ENCODE results near the gene CCSER2. TPM values are rescaled to one million over a fixed set of nuclear protein-coding genes. Genes with fewer than 3 reads are reported as not detected.
"Not testable (repeated sequence)": the region's sequence is repeated elsewhere in the genome, so short reads cannot be mapped to it uniquely, and the experiment has no call there.

CCSER2 gene, protein sequence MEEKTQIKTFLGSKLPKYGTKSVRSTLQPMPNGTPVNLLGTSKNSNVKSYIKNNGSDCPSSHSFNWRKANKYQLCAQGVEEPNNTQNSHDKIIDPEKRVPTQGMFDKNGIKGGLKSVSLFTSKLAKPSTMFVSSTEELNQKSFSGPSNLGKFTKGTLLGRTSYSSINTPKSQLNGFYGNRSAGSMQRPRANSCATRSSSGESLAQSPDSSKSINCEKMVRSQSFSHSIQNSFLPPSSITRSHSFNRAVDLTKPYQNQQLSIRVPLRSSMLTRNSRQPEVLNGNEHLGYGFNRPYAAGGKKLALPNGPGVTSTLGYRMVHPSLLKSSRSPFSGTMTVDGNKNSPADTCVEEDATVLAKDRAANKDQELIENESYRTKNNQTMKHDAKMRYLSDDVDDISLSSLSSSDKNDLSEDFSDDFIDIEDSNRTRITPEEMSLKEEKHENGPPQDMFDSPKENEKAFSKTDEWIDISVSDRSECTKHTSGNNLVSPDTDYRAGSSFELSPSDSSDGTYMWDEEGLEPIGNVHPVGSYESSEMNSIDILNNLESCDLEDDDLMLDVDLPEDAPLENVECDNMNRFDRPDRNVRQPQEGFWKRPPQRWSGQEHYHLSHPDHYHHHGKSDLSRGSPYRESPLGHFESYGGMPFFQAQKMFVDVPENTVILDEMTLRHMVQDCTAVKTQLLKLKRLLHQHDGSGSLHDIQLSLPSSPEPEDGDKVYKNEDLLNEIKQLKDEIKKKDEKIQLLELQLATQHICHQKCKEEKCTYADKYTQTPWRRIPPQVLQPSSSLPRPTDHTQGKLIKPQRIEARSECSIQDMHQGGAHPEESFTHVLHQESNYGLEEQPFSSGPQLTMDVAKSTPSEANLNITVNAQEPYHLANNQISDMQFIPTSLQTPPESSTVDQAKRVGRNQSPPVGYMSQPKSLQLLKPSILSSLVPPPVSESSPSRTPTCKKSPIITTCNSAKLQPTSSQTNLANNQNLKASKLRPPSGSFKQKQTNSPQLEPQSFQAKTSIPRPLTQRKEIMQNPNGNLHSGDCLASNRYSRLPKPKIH
- 75.4 TPM for total RNA-seq

DNA sequence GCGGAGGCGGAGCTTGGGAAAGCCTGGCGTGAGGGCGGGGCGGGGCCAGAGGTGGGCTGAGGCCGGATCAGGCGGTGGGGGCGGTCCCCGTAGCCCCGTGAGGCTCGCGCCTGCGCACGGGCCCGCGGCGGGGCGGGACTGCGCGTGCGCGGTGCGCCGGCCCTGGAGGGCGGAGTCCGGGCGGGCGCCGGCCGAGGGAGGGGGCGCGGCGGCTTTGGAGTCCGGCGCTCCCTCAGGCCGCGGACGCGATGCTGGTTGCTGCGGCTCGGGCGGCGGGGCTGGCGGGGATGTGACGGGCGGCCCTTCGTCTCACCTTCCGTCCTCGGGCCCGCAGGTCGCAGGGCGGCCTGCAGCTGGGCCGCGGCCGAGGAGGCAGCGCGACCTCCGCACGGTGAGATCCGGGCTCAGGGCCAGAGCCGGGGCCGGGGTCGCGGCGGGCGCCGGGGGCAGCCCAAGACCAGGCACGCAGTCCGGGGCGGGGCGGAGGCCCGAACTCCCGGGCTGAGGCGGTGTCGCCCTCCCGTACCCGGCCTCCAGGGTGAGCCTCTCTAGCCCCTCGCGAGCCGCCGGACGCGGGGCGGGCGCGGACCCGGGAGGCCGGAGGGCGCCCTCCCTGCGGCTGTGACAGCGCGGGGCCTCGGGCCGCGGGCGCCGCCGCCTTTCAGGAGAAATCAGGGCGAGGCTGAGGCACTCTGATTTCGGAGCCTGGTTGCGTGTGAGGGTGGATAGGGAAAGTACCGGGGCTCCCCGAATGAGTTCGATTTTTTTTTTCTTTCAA, at the start of gene CCSER2:
TSS of gene CCSER2 (plus strand) at position 172 of the 778 bp plus-strand sequence. CDS start 42,464 bp downstream, outside the sequence.
- DNase-seq (ENCODE audit: low spot score) = peak; percentile 98

DNA sequence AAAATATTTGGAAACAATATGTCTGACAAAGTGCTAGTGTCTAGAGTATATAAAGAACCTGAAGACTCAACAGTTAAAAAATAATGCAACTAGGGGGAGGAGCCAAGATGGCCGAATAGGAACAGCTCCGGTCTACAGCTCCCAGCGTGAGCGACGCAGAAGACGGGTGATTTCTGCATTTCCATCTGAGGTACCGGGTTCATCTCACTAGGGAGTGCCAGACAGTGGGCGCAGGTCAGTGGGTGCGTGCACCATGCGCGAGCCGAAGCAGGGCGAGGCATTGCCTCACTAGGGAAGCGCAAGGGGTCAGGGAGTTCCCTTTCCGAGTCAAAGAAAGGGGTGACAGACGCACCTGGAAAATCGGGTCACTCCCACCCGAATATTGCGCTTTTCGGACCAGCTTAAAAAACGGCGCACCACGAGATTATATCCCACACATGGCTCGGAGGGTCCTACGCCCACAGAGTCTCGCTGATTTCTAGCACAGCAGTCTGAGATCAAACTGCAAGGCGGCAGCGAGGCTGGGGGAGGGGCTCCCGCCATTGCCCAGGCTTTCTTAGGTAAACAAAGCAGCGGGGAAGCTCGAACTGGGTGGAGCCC, 48.4 kb upstream of the CCSER2 start:
- not testable (repeated sequence) for DNase-seq (ENCODE audit: low spot score)

DNA sequence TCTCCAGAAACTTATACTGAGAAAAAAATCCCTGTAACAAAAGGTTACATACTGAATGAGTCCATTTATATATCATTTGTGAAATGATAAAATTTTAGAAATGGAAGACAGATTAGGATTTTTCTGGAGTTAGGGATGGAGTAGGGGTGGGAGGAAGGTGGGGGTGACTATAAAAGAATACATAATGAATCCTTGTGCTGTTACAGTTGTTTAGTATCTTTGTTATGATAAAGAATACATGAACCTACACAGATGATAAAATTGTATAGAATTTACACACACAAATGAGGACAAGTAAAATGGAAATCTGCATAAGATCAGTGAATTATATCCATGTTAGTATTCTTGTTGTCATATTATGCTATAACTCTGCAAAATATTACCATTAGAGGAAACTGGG, 41.7 kb upstream of the CCSER2 start:
- no peak for DNase-seq (ENCODE audit: low spot score)

DNA sequence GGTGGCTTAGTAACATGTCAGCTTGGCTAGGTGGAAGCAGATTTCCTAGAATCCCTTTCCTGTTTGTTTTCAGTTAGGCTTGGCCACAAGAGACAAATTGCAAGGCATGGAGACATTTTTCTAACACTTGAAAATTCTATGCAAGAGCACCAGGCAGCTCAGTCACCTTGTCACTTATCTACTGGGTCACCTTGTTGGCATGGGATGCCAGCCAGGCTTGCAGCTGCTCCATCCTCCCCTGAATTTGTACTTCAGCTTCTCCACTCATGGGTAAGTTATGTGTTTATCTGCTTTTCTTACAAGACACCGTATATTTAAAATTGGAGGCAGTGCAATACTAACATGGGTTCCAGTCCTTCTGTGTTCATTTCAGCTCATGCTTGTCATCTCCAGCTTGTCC, 40.2 kb upstream of the CCSER2 start:
- no peak for DNase-seq (ENCODE audit: low spot score)

DNA sequence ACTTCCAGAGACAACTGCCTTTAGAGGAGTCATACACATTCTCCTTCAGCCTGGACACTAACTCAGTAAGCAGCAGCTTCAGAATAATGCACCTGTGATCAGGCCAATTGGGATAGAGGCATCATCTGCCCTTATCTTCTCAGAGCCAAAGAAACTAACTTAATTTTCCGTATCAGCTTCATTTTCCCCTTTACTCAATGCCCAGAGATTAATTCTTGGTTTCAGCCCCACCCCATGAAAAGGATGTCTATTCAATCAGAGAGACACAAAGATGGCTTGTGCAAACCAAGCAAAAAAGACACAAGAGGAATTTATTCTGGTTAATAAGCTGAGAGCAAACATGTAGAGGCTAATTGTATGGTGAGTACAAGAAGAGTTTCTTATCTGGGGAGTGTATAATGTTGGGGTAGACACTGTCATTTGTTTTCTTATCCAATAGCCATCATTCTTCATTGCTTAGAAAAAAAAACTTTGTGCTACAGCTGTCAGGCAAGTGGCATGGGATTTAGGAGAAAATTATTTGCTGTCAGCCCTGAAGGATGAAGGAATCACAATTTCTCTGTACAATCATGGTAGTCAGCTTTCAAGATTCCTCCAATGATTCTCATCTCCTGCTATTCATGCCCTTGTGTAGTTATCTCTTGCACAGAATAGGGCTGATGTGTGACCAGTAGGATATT, 38.7 kb upstream of the CCSER2 start:
- no peak for DNase-seq (ENCODE audit: low spot score)

DNA sequence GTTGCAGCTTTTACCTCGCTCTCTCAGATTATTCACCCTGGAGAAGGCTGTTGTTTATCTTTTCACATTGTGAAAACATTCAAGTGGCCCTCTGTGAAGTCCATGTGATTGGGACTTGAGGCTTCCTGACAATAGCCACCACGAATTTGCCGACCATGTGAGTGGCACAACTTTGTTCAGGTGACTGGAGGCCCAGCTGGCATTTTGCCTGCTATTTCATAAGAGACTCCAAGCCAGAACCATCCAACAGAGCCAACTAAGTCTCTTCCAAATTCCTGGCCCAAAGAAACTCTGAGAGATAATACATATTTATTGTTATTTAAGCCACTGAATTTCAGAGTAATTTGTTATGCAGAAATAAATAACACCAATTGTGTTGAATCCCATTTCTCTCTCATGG, 38.2 kb upstream of the CCSER2 start:
- DNase-seq (ENCODE audit: low spot score) = no peak

DNA sequence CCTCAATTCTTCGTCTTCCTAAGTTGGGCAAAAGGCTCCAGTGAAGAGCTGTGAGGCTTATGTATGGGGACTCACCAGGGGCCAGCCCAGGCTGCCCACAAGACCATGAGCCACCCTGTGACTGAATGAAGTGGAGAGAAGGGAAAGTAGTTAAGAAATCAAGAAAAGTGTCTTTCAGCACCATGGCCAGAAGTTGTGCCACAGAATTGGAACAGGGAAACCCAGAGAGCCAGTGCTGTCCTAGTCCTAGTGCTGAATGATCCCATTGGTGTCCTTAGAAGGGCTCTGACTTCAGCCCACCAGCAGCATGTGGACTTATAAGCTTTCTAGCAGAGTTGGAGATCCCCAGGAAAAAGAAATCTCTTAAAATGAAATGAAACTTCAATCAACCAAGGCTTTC, 37.0 kb upstream of the CCSER2 start:
- DNase-seq (ENCODE audit: low spot score) = no peak

DNA sequence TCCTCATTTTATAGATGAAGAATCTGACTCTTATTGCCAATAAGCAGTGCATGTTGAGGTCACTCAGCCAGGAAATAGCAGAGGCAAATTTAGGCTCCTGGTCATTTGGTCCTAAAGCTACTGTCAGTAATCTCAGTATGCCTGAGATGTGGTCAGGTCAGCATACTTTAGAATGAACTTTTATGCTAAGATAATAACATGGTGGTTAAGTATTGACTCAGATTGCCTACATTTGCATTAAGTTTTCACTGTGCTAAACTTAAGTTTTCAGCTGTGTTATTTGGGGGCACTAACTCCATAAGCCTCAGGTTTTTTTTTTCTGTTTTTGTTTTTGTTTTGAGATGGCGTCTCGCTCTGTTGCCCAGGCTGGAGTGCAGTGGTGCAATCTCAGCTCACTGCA, 35.9 kb upstream of the CCSER2 start:
- DNase-seq (ENCODE audit: low spot score) = no peak

DNA sequence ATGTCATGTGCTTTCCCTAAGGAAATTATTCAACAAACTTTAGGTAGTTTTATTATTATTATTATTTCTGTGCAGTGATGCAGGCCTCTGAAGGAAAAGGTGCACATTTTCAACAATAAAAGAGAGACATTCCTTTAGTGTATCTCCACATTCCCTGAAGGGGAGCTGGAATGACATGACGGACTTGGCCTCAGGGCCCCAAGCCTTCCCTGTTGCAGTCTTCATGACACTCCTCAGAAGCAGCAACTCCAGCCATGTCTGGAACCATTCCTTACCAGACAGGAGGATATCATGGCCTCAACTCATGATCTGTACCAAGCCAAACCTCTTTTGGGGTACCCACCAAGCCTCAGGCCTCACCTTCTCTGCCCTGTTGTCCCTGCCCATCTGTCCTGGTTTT, 35.2 kb upstream of the CCSER2 start:
- no peak for DNase-seq (ENCODE audit: low spot score)

DNA sequence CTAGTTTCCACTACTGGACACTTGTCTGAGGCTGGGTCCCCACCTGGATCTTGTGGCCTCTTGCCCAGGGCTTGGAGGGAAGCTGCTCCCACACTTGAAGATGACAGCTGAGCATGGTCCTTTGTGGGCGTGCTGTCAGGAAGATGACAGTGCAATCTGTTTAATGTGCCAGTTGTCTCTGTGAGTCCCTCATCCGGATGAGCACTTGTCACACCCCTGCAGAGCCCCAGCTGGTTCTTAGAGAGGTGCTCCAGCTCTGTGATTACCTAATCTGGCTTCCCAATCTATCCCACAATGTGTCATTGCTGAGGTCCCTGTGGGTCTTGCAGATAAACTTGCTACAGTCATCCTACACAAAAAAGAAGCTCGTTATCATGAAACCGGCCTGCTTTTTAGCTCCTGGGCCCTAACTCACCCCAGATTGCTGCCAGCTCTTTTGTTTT, 34.8 kb upstream of the CCSER2 start:
- no peak for DNase-seq (ENCODE audit: low spot score)

DNA sequence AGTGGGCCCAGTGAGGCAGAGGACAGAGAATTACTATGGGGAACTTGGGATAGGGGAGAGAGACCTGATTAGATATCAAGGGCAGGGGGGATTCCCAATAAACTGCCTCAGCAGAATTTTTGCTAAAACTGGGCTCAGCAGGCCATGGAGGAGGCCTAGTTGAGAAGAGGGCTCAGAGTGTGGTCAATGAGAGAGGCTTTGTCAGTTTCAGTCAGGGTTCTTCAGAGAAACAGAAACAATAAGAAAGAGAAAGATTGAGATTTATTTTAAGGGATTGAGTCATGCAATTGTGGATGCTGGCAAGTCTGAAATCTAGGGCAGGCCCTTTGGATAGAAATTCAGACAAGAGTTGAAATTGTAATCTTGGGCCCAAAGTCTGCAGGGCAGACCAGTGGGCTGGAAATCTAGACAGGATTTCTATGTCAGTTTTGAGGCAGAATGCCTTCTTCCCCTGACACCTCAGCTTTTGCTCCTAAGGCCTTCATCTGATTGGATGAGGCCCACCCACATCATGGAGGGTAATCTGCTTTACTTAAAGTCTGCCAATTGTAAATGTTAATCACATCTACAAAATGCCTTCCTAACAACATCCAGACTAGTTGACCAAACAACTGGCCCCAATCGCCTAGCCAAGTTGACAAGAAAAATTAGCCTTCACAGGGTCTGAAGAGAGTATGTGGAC, 33.5 kb upstream of the CCSER2 start:
- DNase-seq (ENCODE audit: low spot score) = no peak

DNA sequence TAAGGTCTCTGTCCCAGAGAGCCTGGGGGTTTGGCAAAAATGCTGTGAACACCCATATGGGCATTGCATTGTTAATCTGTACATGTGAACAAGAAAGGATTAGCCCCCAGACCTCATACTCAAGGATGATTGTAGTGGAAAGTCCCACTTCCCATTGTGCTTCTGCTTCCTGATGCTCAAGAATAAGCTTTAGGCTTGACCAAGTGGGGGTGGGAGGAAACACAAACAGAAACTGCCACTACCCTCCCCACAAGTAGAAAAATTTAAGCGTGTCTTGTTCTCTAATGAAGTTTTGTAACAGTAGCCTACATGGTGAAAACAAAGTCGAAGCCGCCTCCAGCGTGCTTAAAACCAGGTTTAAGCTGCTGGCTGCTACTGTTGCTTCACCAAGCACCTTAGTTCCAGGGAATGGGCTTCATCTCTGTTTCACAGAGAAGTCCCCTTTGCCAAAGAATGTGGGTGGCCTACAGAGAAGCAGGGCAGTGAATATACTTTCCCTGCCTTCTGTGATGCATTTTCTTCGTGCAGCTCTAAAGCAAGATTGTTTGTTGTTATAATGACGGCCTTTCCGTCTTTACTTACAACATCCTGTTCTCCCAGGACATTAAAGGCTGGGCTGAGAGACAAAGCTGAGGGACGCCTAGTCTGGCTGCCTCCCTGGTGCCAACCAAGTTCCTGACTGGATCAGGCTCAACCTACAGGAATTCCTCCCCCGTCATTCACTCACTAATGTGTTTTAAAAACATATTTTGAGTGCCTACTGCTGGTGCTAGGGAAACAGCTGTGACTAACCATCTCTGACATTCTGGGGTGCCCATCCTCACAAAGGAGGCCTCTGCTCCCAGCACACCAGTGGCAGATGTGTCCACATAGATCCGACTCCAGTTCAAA, 32.1 kb upstream of the CCSER2 start:
- no peak for DNase-seq (ENCODE audit: low spot score)

DNA sequence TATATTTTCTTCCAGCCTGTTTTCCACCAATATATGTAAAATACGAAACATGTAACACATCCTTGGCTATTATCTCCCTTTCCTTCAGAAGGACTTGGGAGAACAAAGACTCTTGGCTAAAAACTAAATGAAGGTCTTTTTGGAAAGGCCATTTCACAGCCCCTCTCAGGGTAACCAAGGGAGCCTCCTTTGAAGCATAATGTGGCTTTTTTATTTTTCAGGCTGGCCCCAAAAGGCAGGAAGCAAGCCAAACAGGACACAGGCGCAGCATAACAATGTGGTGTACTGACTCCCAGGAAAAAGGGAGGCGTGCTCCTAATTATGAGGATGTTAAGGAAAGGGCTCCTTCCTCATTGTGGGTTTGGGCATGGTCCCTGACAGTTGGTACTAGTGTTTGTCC, 30.3 kb upstream of the CCSER2 start:
- DNase-seq (ENCODE audit: low spot score) = no peak

DNA sequence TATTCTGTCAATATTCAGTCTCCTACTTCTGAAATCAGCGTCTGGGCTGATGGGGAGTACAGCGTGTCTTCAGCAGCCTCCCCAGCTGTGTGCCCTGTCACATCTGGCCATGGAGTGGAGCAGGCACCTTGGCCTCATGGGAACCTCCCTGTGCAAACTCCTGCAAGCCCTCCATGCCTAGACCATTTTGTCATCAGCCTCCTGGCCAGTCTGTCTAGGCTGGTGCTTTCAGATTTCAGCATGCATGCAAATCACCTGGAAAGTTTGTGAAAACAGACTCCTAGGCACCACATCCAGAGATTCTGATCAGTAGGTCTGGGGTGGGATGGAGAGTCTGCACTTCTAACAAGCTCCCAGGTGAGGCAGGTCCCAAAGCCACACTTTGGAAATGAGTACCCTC, 26.2 kb upstream of the CCSER2 start:
- DNase-seq (ENCODE audit: low spot score) = no peak

DNA sequence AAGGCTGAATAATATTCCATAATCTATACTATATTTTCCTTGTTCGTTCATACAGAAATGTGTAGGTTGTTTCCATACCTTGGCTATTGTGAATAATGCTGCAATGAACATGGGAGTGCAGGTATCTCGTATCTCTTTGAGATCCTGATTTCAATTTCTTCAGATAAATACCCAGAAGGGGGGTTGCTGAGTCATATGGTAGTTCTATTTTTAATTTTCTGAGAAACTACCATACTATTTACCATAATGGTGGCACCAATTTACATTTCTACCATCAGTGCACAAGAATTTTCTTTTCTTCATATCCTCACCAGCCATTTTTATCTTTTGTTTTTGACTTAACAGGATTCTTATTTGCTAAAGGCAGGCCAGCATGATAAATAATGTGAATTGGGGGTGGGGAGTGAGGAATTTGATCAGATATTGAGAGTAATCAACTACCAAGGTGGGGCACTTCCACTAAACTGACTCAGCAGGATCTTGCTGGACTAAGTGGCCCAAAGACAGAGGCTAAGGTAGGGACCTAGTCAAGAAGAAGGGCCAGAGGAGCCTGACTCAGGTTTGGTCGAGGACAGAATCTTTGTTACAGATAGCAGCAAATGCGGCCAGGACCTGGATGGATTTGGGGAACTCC, 21.5 kb upstream of the CCSER2 start:
- no peak for DNase-seq (ENCODE audit: low spot score)

DNA sequence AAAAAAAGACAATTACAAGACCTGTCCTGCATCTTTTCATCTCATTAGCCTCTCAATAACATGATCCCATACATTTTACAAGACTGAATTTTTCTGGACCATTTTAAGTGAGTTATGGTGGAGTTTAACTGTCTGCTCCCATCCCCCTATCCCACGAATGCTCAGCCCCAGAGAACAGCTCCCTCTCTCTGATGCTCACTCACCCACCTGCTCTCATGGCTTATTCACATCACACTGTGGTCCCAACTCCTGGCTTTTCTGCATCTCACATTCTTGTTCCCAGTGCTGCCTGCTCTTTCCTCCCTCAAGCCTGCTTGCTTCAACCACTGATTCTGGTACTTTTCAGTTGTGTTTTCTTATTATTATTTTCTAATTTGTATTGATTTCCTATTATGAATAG, 20.4 kb upstream of the CCSER2 start:
- DNase-seq (ENCODE audit: low spot score) = no peak

DNA sequence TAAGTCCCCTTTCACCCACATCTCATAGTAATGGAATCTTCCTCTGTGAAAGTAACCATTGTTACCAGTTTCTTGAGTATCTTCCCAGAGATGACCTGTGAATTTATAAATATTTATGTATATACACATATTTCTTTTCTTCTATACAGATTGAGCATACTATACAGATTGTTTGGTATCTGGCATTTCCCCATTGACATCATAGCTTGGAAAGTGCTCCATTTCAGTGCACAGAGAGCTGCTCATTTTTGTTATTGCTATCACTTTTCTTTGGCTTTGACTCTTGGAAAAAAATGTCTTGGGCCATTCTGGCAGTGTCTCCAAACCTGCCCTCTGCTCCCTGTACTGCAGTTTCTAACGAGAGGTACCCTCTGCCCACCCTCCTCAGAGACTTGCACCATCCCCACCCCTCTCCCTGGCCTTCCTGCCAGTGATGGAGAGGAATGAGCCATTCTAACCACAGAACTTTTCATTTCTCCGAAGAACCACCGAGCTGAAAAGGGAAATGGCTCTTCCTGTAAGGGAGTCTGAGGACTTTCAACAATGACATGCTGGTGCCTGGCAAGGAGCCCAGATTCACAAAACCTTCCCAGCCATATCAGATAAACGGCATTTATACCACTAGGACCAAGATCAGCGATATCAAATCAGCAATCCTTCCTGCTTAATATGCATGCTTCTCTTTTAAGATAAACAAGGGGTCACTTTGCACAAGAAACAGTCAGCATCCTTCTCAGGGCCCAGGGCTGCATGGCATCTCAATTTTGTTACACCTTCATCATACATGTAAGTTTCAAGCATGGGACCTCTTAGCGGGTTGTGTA, 19.7 kb upstream of the CCSER2 start:
- peak; percentile 67 for DNase-seq (ENCODE audit: low spot score)

DNA sequence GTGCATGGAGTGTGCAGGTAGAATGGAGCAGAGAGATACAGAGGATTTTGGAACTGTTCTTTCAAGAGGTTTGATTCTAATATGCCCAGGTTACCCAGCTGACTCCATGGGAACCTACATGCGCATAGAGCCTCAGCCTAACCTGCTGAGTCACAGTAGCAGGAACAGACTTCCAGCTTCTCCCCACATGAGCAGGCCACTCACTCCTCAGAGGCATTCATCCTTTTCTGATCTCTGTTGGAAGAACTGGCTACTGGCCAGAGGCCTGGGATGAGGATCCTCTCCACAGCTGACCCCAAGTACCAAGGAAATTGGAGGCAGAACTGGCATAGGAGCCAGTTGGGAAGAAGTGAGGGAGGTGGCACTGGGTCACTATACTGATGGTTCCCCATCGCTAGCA, 17.9 kb upstream of the CCSER2 start:
- no peak for DNase-seq (ENCODE audit: low spot score)

Data from ureter (tissue), 1 donor.